Type B pancreatic cell (in vitro differentiated cells): ENCODE measurements around the gene GRB10. TPM values are rescaled to one million over a fixed set of nuclear protein-coding genes. Genes with fewer than 3 reads are reported as not detected.

Experiments used
- DNase-seq: peaks from one replicate; pipeline ENCODE4 v3.0.0; 2021; ENCODE audit warnings: mixed read lengths; ENCODE audit not compliant: unreplicated experiment; ENCODE audit errors: extremely low spot score
- H3K27ac Mint-ChIP-seq: 2 replicates; pipeline ENCODE4 v1.8.0; 2021; ENCODE audit warnings: mild to moderate bottlenecking, mixed read lengths
- H3K27me3 Mint-ChIP-seq: 2 replicates; pipeline ENCODE4 v1.8.0; 2021; ENCODE audit warnings: mixed read lengths
- H3K36me3 Mint-ChIP-seq: 2 replicates; pipeline ENCODE4 v1.8.0; 2021; ENCODE audit warnings: mixed read lengths
- H3K4me1 Mint-ChIP-seq: one replicate; pipeline ENCODE4 v1.8.0; 2021; ENCODE audit warnings: mixed read lengths; ENCODE audit not compliant: unreplicated experiment
- H3K4me3 Mint-ChIP-seq: 2 replicates; pipeline ENCODE4 v1.8.0; 2021; ENCODE audit warnings: mild to moderate bottlenecking, mixed read lengths
- H3K9me3 Mint-ChIP-seq: 2 replicates; pipeline ENCODE4 v1.8.0; 2021; ENCODE audit warnings: mixed read lengths
- total RNA-seq: library from RNA; stranded (reverse); gene quantifications from 2 replicates; pipeline ENCODE4 v1.2.1, GENCODE V29; 2021; ENCODE audit warnings: low replicate concordance
- TF ChIP-seq, protein P1 (sequence below): fragments of 200-600 bp; sonication (generic); conservative IDR thresholded peaks from 2 replicates; pipeline ENCODE4 v1.5.0; 2021; ENCODE audit warnings: antibody characterized with exemption, mild to moderate bottlenecking

The GRB10 gene
- total RNA-seq, 1 donor from 2014 or later, result 42.3 TPM

GRCh38 chr7:50564640-50565558 is 217.8 kb downstream of the GRB10 start, which contains the start of gene DDC:
DDC (minus strand) TSS chr7:50565405; CDS start chr7:50544085, 21,320 bp downstream.
- Mint-ChIP-seq H3K27me3 (peaks cover 3% of the 10 kb centered on the region), H3K4me3 (peak within 1 kb of the TSS; percentile 52), H3K9me3 (peaks cover 5% of the 10 kb centered on the region), H3K36me3 (no peaks in the 10 kb centered on the region), H3K27ac (peak within 1 kb of the TSS; percentile 64), H3K4me1 (peaks cover 13% of the 10 kb centered on the region)
- TF ChIP-seq, protein P1, sequence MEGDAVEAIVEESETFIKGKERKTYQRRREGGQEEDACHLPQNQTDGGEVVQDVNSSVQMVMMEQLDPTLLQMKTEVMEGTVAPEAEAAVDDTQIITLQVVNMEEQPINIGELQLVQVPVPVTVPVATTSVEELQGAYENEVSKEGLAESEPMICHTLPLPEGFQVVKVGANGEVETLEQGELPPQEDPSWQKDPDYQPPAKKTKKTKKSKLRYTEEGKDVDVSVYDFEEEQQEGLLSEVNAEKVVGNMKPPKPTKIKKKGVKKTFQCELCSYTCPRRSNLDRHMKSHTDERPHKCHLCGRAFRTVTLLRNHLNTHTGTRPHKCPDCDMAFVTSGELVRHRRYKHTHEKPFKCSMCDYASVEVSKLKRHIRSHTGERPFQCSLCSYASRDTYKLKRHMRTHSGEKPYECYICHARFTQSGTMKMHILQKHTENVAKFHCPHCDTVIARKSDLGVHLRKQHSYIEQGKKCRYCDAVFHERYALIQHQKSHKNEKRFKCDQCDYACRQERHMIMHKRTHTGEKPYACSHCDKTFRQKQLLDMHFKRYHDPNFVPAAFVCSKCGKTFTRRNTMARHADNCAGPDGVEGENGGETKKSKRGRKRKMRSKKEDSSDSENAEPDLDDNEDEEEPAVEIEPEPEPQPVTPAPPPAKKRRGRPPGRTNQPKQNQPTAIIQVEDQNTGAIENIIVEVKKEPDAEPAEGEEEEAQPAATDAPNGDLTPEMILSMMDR, result no peak
- peak; percentile 13 for DNase-seq

GRCh38 chr7:50564171-50564570 is 218.5 kb downstream of the GRB10 start:
- Mint-ChIP-seq H3K9me3 (no peaks in the 10 kb centered on the region), H3K4me1 (peaks cover 13% of the 10 kb centered on the region), H3K27ac (no peak overlapping the region)

DNA sequence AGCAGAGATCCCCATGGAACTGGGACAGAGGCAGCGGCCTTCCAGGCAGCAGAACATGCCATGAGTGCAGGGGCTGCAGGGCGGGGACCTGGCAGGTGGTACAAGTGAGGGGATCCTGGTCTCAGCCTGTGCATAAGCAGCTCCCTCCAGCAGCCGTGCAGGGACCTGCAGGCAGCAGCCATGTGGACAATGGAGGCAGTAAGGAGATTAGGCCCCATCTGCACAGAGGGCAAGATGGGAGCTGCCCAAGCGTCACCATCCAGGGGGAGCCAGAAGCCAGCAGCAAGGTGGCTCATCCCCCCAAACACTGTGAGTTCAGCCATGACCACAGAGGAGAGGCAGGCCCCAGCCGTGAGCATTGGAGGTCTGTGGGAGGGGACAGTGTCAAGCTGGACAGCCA is 220.6 kb downstream of the GRB10 start:
- peak; percentile 34 for DNase-seq
- Mint-ChIP-seq H3K36me3 (no peaks in the 10 kb centered on the region), H3K9me3 (no peaks in the 10 kb centered on the region), H3K27ac (no peak overlapping the region), H3K27me3 (peaks cover 3% of the 10 kb centered on the region), H3K4me1 (peaks cover 13% of the 10 kb centered on the region), H3K4me3 (peak overlapping the region; percentile 12)
- TF ChIP-seq, protein P1, result no peak

More at GRCh38 chr7:50564171-50564570, 218.5 kb downstream of the GRB10 start:
- Mint-ChIP-seq H3K4me3 (peak overlapping the region; percentile 52), H3K27me3 (peaks cover 3% of the 10 kb centered on the region), H3K36me3 (no peaks in the 10 kb centered on the region)
- TF ChIP-seq, protein P1, result no peak
- no peak for DNase-seq

DNA sequence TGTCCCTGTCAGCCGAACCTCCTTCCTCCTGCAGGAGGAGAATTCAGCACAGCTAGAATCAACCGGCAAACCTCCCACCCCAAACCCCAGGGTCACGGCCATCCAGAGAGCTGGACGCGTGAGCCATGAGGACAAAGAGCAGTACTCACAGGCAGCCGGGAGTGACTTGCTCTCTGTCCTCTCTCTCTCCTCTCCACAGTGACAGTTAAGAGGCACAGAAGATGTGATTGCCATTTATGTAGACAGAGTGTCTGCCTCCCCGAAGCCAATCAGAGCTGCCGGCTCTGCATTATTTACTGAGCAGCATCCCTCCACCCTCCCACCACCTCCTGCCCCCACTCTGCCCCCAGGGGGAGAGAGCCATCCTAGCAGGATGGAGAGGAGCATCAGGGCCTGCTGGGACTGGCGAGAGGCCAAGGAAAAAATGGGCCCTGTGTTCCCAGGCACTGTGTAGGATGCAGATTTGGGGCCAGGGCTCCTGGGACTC is 221.8 kb downstream of the GRB10 start:
- TF ChIP-seq, protein P1, result no peak
- Mint-ChIP-seq H3K4me3 (peak overlapping the region; percentile 72), H3K36me3 (no peaks in the 10 kb centered on the region), H3K9me3 (no peaks in the 10 kb centered on the region), H3K27me3 (peaks cover 6% of the 10 kb centered on the region), H3K27ac (peak overlapping the region; percentile 50), H3K4me1 (peaks cover 11% of the 10 kb centered on the region)
- DNase-seq, result no peak

- H3K9me3 Mint-ChIP-seq, result no peaks in the 10 kb centered on the region
- peaks cover 6% of the 10 kb centered on the region for H3K27me3 Mint-ChIP-seq
- no peak overlapping the region for H3K27ac Mint-ChIP-seq
- H3K36me3 Mint-ChIP-seq, result no peaks in the 10 kb centered on the region
- TF ChIP-seq, protein P1, result no peak
- H3K4me3 Mint-ChIP-seq, result no peak overlapping the region
- H3K4me1 Mint-ChIP-seq, result peaks cover 7% of the 10 kb centered on the region
- DNase-seq, result no peak
Observed at GRCh38 chr7:50559881-50560280, 222.8 kb downstream of the GRB10 start.
